Neuronal stem cell (in vitro differentiated cells): ENCODE results near the gene SPACA4.
A peak's percentile ranks its signal among the peaks of the same experiment; 100 is the strongest.

ENCODE experiments used
- DNase-seq: peaks from one replicate; pipeline ENCODE4 v3.0.0-alpha.2; 2013; ENCODE audit warnings: low spot score
- H2AFZ ChIP-seq: one replicate; pipeline ENCODE4 v1.6.1; 2013; ENCODE audit warnings: mild to moderate bottlenecking, low read length, inconsistent platforms
- H2AK5ac ChIP-seq: 2 replicates; pipeline ENCODE4 v1.6.1; 2013; ENCODE audit warnings: low read depth, mild to moderate bottlenecking, inconsistent platforms, low read length, moderate library complexity, mixed read lengths
- H2BK120ac ChIP-seq: 2 replicates; pipeline ENCODE4 v1.6.1; 2013; ENCODE audit warnings: low read depth, mild to moderate bottlenecking, inconsistent platforms, low read length, moderate library complexity, mixed read lengths
- H2BK12ac ChIP-seq: one replicate; pipeline ENCODE4 v1.6.1; 2013; ENCODE audit warnings: low read length, inconsistent platforms
- H2BK15ac ChIP-seq: 2 replicates; pipeline ENCODE4 v1.6.1; 2013; ENCODE audit warnings: mild to moderate bottlenecking, low read length, inconsistent platforms, mixed read lengths
- H2BK5ac ChIP-seq: one replicate; pipeline ENCODE4 v1.6.1; 2013; ENCODE audit warnings: inconsistent platforms, mild to moderate bottlenecking, low read length, moderate library complexity
- H3K14ac ChIP-seq: one replicate; pipeline ENCODE4 v1.6.1; 2013; ENCODE audit warnings: low read length, inconsistent platforms
- H3K18ac ChIP-seq: 2 replicates; pipeline ENCODE4 v1.6.1; 2013; ENCODE audit warnings: low read length, inconsistent platforms
- H3K23ac ChIP-seq: 2 replicates; pipeline ENCODE4 v1.6.1; 2013; ENCODE audit warnings: low read depth, mild to moderate bottlenecking, mixed read lengths, low read length, inconsistent platforms; ENCODE audit not compliant: poor library complexity
- H3K27ac ChIP-seq: replicated peaks from 3 replicates; pipeline ENCODE4 v1.5.1; 2013; ENCODE audit warnings: low read length, inconsistent platforms
- H3K27me3 ChIP-seq, 3 experiments: 2 replicates each; pipeline ENCODE4 v1.6.1; 2013; ENCODE audit warnings: low read length in 3 of 3, mild to moderate bottlenecking in 2 of 3, inconsistent platforms in 1 of 3, low read depth in 1 of 3, mixed read lengths in 1 of 3, moderate library complexity in 1 of 3; ENCODE audit not compliant: control insufficient read depth in 3 of 3, insufficient read depth in 3 of 3
- H3K36me3 ChIP-seq, 2 donors: replicated peaks in 1 of 2; 2 replicates each; pipeline ENCODE4 v1.6.1; 2013; ENCODE audit warnings: low read length in 2 of 2; ENCODE audit not compliant: control insufficient read depth in 2 of 2, insufficient read depth in 2 of 2
- H3K4ac ChIP-seq: 2 replicates; pipeline ENCODE4 v1.6.1; 2013; ENCODE audit warnings: inconsistent platforms, mild to moderate bottlenecking, low read length, moderate library complexity
- H3K4me1 ChIP-seq, 2 donors: 1 replicate in 1 of 2; 2 replicates in 1 of 2; pipeline ENCODE4 v1.6.1; 2013; ENCODE audit warnings: low read length in 2 of 2, low read depth in 1 of 2; ENCODE audit not compliant: control insufficient read depth in 2 of 2, insufficient read depth in 1 of 2
- H3K4me2 ChIP-seq: one replicate; pipeline ENCODE4 v1.6.1; 2013; ENCODE audit warnings: mild to moderate bottlenecking, low read length, inconsistent platforms; ENCODE audit not compliant: insufficient read depth, poor library complexity, severe bottlenecking
- H3K4me3 ChIP-seq, 2 donors: 2 replicates each; pipeline ENCODE4 v1.5.1; 2013; ENCODE audit warnings: low read length in 2 of 2, mild to moderate bottlenecking in 2 of 2, inconsistent platforms in 1 of 2, moderate library complexity in 1 of 2
- H3K79me1 ChIP-seq: one replicate; pipeline ENCODE4 v1.6.1; 2013; ENCODE audit warnings: low read depth, mild to moderate bottlenecking, inconsistent platforms, low read length, moderate library complexity
- H3K9ac ChIP-seq: one replicate; pipeline ENCODE4 v1.6.1; 2013; ENCODE audit warnings: mild to moderate bottlenecking, low read depth, low read length, inconsistent platforms; ENCODE audit not compliant: poor library complexity
- H3K9me3 ChIP-seq, 2 donors: replicated peaks in 1 of 2; 2 replicates each; pipeline versions ENCODE3 to v1.6.1; 2013; ENCODE audit warnings: low read length in 2 of 2, mild to moderate bottlenecking in 2 of 2, inconsistent platforms in 1 of 2, low read depth in 1 of 2, mixed read lengths in 1 of 2, moderate library complexity in 1 of 2; ENCODE audit not compliant: control insufficient read depth in 2 of 2, insufficient read depth in 1 of 2
- H4K8ac ChIP-seq: one replicate; pipeline ENCODE4 v1.6.1; 2013; ENCODE audit warnings: low read depth, mild to moderate bottlenecking, inconsistent platforms, low read length, moderate library complexity
- H4K91ac ChIP-seq: one replicate; pipeline ENCODE4 v1.6.1; 2013; ENCODE audit warnings: low read length, low read depth, mild to moderate bottlenecking, inconsistent platforms; ENCODE audit not compliant: poor library complexity
- WGBS, 2 donors: extraction: QIAGEN DNeasy Blood & Tissue Kit; methylation state at CpG; one replicate each; pipeline ENCODE4 v1.1.7; 2013; ENCODE audit warnings: missing lambda C conversion rate in 2 of 2, mixed read lengths in 1 of 2; ENCODE audit not compliant: insufficient read length in 2 of 2, insufficient replicate concordance in 1 of 2; ENCODE audit errors: extremely low coverage in 2 of 2; 5-methylcytosine and 5-hydroxymethylcytosine counted together

The SPACA4 gene

GRCh38 chr19:48588670-48589401, 17.7 kb upstream of the SPACA4 start:
- Histone ChIP-seq H3K23ac (peak overlapping the region; percentile 89), H3K36me3 (no peaks in the 10 kb centered on the region), H2AK5ac (no peak overlapping the region), H4K91ac (no peak overlapping the region), H2AFZ (peak overlapping the region; percentile 82), H3K4me3 (peak overlapping the region; percentile 12 to 30), H3K18ac (peak overlapping the region; percentile 92), H2BK12ac (no peak overlapping the region), H3K4me2 (peak overlapping the region; percentile 54), H3K9ac (no peak overlapping the region), H3K79me1 (peaks cover 4% of the 10 kb centered on the region), H3K27ac (no peak overlapping the region), H4K8ac (no peak overlapping the region), H2BK5ac (peak overlapping the region; percentile 2), H2BK15ac (peak overlapping the region; percentile 58), H2BK120ac (no peak overlapping the region), H3K14ac (no peak overlapping the region), H3K9me3 (no peaks in the 10 kb centered on the region), H3K4ac (no peak overlapping the region), H3K27me3 (peaks cover 0 to 20% (median 0%) of the 10 kb centered on the region in 3 experiments), H3K4me1 (peaks cover 3 to 8% of the 10 kb centered on the region in 2 donors)
- peak; percentile 78 for DNase-seq
- WGBS, 2 donors, result no CpG with 5 or more reads among the region's 36 CpGs

DNA sequence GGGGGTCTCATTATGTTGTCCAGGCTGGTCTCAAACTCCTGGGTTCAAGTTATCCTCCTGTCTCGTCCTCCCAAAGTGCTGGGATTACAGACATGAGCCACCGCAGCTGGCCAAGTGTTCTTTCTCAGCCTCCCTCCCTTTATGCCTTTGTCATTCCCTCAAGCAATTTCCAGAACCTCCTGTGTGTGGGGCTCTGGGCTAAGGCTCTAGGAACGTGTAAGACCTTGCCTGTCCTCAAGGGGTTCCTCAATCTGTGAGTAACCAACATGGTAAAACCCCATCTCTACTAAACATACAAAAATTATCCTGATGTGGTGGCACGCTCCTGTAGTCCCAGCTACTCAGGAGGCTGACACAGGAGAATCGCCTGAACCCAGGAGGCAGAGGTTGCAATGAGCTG, 15.5 kb upstream of the SPACA4 start:
- no peak overlapping the region for H2BK15ac ChIP-seq
- no peak overlapping the region for H3K27ac ChIP-seq
- H2BK120ac ChIP-seq, result no peak overlapping the region
- H3K79me1 ChIP-seq, result peaks cover 4% of the 10 kb centered on the region
- H4K8ac ChIP-seq, result no peak overlapping the region
- DNase-seq, result no peak
- no peak overlapping the region for H3K14ac ChIP-seq
- WGBS, 2 donors, result no CpG with 5 or more reads among the region's 5 CpGs
- no peak overlapping the region for H2BK5ac ChIP-seq
- H2BK12ac ChIP-seq, result no peak overlapping the region
- peak overlapping the region; percentile 15 for H2AK5ac ChIP-seq
- H2AFZ ChIP-seq, result no peak overlapping the region
- H3K18ac ChIP-seq, result no peak overlapping the region
- no peak overlapping the region for H3K23ac ChIP-seq
- no peak overlapping the region for H3K4ac ChIP-seq
- H4K91ac ChIP-seq, result no peak overlapping the region
- no peak overlapping the region for H3K4me3 ChIP-seq
- no peak overlapping the region for H3K9ac ChIP-seq
- peaks cover 0 to 5% of the 10 kb centered on the region in 2 donors for H3K4me1 ChIP-seq
- H3K4me2 ChIP-seq, result no peak overlapping the region
- H3K9me3 ChIP-seq, result no peaks in the 10 kb centered on the region
- peaks cover 0 to 17% (median 0%) of the 10 kb centered on the region in 3 experiments for H3K27me3 ChIP-seq
- no peaks in the 10 kb centered on the region for H3K36me3 ChIP-seq

- Histone ChIP-seq H4K91ac (no peak overlapping the region), H3K27ac (no peak overlapping the region), H3K18ac (no peak overlapping the region), H3K4ac (no peak overlapping the region), H2BK12ac (no peak overlapping the region), H2AFZ (no peak overlapping the region), H2BK120ac (no peak overlapping the region), H3K14ac (no peak overlapping the region), H2BK5ac (no peak overlapping the region), H3K4me3 (no peak overlapping the region), H3K79me1 (peaks cover 2% of the 10 kb centered on the region), H2AK5ac (no peak overlapping the region), H4K8ac (no peak overlapping the region), H3K23ac (no peak overlapping the region), H3K4me2 (no peak overlapping the region), H3K9me3 (no peaks in the 10 kb centered on the region), H2BK15ac (no peak overlapping the region), H3K27me3 (peaks cover 0 to 6% (median 0%) of the 10 kb centered on the region in 3 experiments), H3K9ac (no peak overlapping the region), H3K4me1 (no peaks in the 10 kb centered on the region), H3K36me3 (no peaks in the 10 kb centered on the region)
- no CpG with 5 or more reads among the region's 9 CpGs for WGBS, 2 donors
- no peak for DNase-seq
Observed at GRCh38 chr19:48595171-48595570, 11.4 kb upstream of the SPACA4 start.

DNA sequence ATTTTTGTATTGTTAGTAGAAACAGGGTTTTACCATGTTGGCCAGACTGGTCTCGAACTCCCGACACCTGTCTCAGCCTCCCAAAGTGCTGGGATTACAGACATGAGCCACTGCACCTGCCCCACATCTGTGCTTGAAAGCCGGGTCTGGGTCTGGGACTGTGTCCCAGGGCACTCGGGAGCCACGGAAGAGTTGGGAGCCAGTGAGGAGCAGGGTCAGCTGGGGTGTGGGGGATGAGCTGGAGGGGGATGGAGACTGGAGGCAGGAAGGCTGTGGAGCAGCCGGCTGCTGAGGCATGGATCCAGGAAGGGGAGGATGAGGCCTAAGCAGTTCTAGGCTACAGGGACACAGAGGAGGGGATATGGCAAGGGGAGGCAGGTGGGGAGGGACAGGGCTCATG, 10.7 kb upstream of the SPACA4 start:
- Histone ChIP-seq H4K91ac (no peak overlapping the region), H3K23ac (peak overlapping the region; percentile 55), H3K36me3 (no peaks in the 10 kb centered on the region), H3K14ac (no peak overlapping the region), H2AFZ (no peak overlapping the region), H3K4ac (no peak overlapping the region), H3K79me1 (peaks cover 2% of the 10 kb centered on the region), H2BK12ac (peak overlapping the region; percentile 22), H3K9me3 (no peaks in the 10 kb centered on the region), H4K8ac (no peak overlapping the region), H3K4me1 (no peaks in the 10 kb centered on the region), H3K9ac (no peak overlapping the region), H2BK120ac (no peak overlapping the region), H2BK15ac (peak overlapping the region; percentile 85), H3K18ac (peak overlapping the region; percentile 57), H2AK5ac (peak overlapping the region; percentile 96), H3K4me3 (no peak overlapping the region), H2BK5ac (no peak overlapping the region), H3K27ac (no peak overlapping the region), H3K27me3 (peaks cover 0 to 6% (median 0%) of the 10 kb centered on the region in 3 experiments), H3K4me2 (no peak overlapping the region)
- no peak for DNase-seq
- WGBS, 2 donors, result no CpG with 5 or more reads among the region's 6 CpGs
